ENCODE results near the gene NBDY.
"Not testable (repeated sequence)": the region's sequence is repeated elsewhere in the genome, so short reads cannot be mapped to it uniquely, and the experiment has no call there.

NBDY gene

GRCh38 chrX:56798866-56799758, 70.1 kb downstream of the NBDY start:
- Histone ChIP-seq H3K27ac (ENCODE audit: low read length) (no peak overlapping the region), H3K9me3 (ENCODE audit: control insufficient read depth, low read depth, low read length) (peaks cover 18% of the 10 kb centered on the region), H3K4me1 (ENCODE audit: control insufficient read depth, low read depth, low read length) (no peaks in the 10 kb centered on the region), H3K36me3 (ENCODE audit: control insufficient read depth, low read depth, low read length) (peaks cover 3% of the 10 kb centered on the region), H3K27me3 (ENCODE audit: control insufficient read depth, insufficient read depth, low read length) (no peaks in the 10 kb centered on the region), H3K9ac (ENCODE audit: low read length) (no peak overlapping the region), H3K4me3 (ENCODE audit: low read length) (no peak overlapping the region)

- Histone ChIP-seq H3K4me1 (ENCODE audit: control insufficient read depth, low read depth, low read length) (no peaks in the 10 kb centered on the region), H3K4me3 (ENCODE audit: low read length) (no peak overlapping the region), H3K9me3 (ENCODE audit: control insufficient read depth, low read depth, low read length) (peaks cover 18% of the 10 kb centered on the region), H3K27ac (ENCODE audit: low read length) (no peak overlapping the region), H3K27me3 (ENCODE audit: control insufficient read depth, insufficient read depth, low read length) (no peaks in the 10 kb centered on the region), H3K9ac (ENCODE audit: low read length) (no peak overlapping the region), H3K36me3 (ENCODE audit: control insufficient read depth, low read depth, low read length) (peaks cover 3% of the 10 kb centered on the region)
Observed at GRCh38 chrX:56800307-56800706, 71.3 kb downstream of the NBDY start.

- H3K9me3 ChIP-seq (ENCODE audit: control insufficient read depth, low read depth, low read length) = peaks cover 18% of the 10 kb centered on the region
- H3K9ac ChIP-seq (ENCODE audit: low read length) = no peak overlapping the region
- no peaks in the 10 kb centered on the region for H3K4me1 ChIP-seq (ENCODE audit: control insufficient read depth, low read depth, low read length)
- H3K27ac ChIP-seq (ENCODE audit: low read length) = no peak overlapping the region
- H3K36me3 ChIP-seq (ENCODE audit: control insufficient read depth, low read depth, low read length) = peaks cover 3% of the 10 kb centered on the region
- H3K27me3 ChIP-seq (ENCODE audit: control insufficient read depth, insufficient read depth, low read length) = no peaks in the 10 kb centered on the region
- no peak overlapping the region for H3K4me3 ChIP-seq (ENCODE audit: low read length)
Observed at GRCh38 chrX:56800801-56801200, 71.8 kb downstream of the NBDY start.

- Histone ChIP-seq H3K4me3 (ENCODE audit: low read length) (no peak overlapping the region), H3K27me3 (ENCODE audit: control insufficient read depth, insufficient read depth, low read length) (no peaks in the 10 kb centered on the region), H3K9me3 (ENCODE audit: control insufficient read depth, low read depth, low read length) (peaks cover 16% of the 10 kb centered on the region), H3K27ac (ENCODE audit: low read length) (no peak overlapping the region), H3K4me1 (ENCODE audit: control insufficient read depth, low read depth, low read length) (no peaks in the 10 kb centered on the region), H3K9ac (ENCODE audit: low read length) (no peak overlapping the region), H3K36me3 (ENCODE audit: control insufficient read depth, low read depth, low read length) (peaks cover 3% of the 10 kb centered on the region)
Observed at GRCh38 chrX:56802428-56802827, 73.4 kb downstream of the NBDY start.

- H3K4me3 ChIP-seq (ENCODE audit: low read length) = no peak overlapping the region
- no peak overlapping the region for H3K9ac ChIP-seq (ENCODE audit: low read length)
- peaks cover 3% of the 10 kb centered on the region for H3K36me3 ChIP-seq (ENCODE audit: control insufficient read depth, low read depth, low read length)
- no peak overlapping the region for H3K27ac ChIP-seq (ENCODE audit: low read length)
- no peaks in the 10 kb centered on the region for H3K27me3 ChIP-seq (ENCODE audit: control insufficient read depth, insufficient read depth, low read length)
- H3K4me1 ChIP-seq (ENCODE audit: control insufficient read depth, low read depth, low read length) = no peaks in the 10 kb centered on the region
- H3K9me3 ChIP-seq (ENCODE audit: control insufficient read depth, low read depth, low read length) = peaks cover 8% of the 10 kb centered on the region
Observed at GRCh38 chrX:56802921-56803849, 74.1 kb downstream of the NBDY start.

- Histone ChIP-seq H3K9me3 (ENCODE audit: control insufficient read depth, low read depth, low read length) (peaks cover 5% of the 10 kb centered on the region), H3K27ac (ENCODE audit: low read length) (no peak overlapping the region)
Observed at GRCh38 chrX:56803850-56804681, 75.0 kb downstream of the NBDY start.

GRCh38 chrX:56804867-56805266, 75.8 kb downstream of the NBDY start:
- Histone ChIP-seq H3K4me1 (ENCODE audit: control insufficient read depth, low read depth, low read length) (no peaks in the 10 kb centered on the region), H3K9me3 (ENCODE audit: control insufficient read depth, low read depth, low read length) (peaks cover 5% of the 10 kb centered on the region), H3K27me3 (ENCODE audit: control insufficient read depth, insufficient read depth, low read length) (no peaks in the 10 kb centered on the region), H3K36me3 (ENCODE audit: control insufficient read depth, low read depth, low read length) (no peaks in the 10 kb centered on the region), H3K9ac (ENCODE audit: low read length) (no peak overlapping the region), H3K4me3 (ENCODE audit: low read length) (no peak overlapping the region), H3K27ac (ENCODE audit: low read length) (no peak overlapping the region)

More at GRCh38 chrX:56803850-56804681, 75.0 kb downstream of the NBDY start:
- no peaks in the 10 kb centered on the region for H3K27me3 ChIP-seq (ENCODE audit: control insufficient read depth, insufficient read depth, low read length)
- H3K9ac ChIP-seq (ENCODE audit: low read length) = no peak overlapping the region
- no peak overlapping the region for H3K4me3 ChIP-seq (ENCODE audit: low read length)
- H3K36me3 ChIP-seq (ENCODE audit: control insufficient read depth, low read depth, low read length) = no peaks in the 10 kb centered on the region
- no peaks in the 10 kb centered on the region for H3K4me1 ChIP-seq (ENCODE audit: control insufficient read depth, low read depth, low read length)

- no peak overlapping the region for H3K4me3 ChIP-seq (ENCODE audit: low read length)
Observed at GRCh38 chrX:56805399-56805798, 76.4 kb downstream of the NBDY start.

GRCh38 chrX:56806176-56806575, 77.1 kb downstream of the NBDY start:
- not testable (repeated sequence) for H3K27ac ChIP-seq (ENCODE audit: low read length); H3K36me3 ChIP-seq (ENCODE audit: control insufficient read depth, low read depth, low read length); H3K9ac ChIP-seq (ENCODE audit: low read length); H3K9me3 ChIP-seq (ENCODE audit: control insufficient read depth, low read depth, low read length); H3K4me1 ChIP-seq (ENCODE audit: control insufficient read depth, low read depth, low read length); H3K4me3 ChIP-seq (ENCODE audit: low read length); H3K27me3 ChIP-seq (ENCODE audit: control insufficient read depth, insufficient read depth, low read length)

More at GRCh38 chrX:56805399-56805798, 76.4 kb downstream of the NBDY start:
- Histone ChIP-seq H3K27me3 (ENCODE audit: control insufficient read depth, insufficient read depth, low read length) (no peaks in the 10 kb centered on the region), H3K9ac (ENCODE audit: low read length) (no peak overlapping the region), H3K36me3 (ENCODE audit: control insufficient read depth, low read depth, low read length) (no peaks in the 10 kb centered on the region), H3K27ac (ENCODE audit: low read length) (no peak overlapping the region), H3K4me1 (ENCODE audit: control insufficient read depth, low read depth, low read length) (no peaks in the 10 kb centered on the region), H3K9me3 (ENCODE audit: control insufficient read depth, low read depth, low read length) (peaks cover 5% of the 10 kb centered on the region)

GRCh38 chrX:56811599-56811998, 82.6 kb downstream of the NBDY start:
- peaks cover 7% of the 10 kb centered on the region for H3K9me3 ChIP-seq (ENCODE audit: control insufficient read depth, low read depth, low read length)
- no peaks in the 10 kb centered on the region for H3K4me1 ChIP-seq (ENCODE audit: control insufficient read depth, low read depth, low read length)
- H3K27me3 ChIP-seq (ENCODE audit: control insufficient read depth, insufficient read depth, low read length) = no peaks in the 10 kb centered on the region
- no peak overlapping the region for H3K27ac ChIP-seq (ENCODE audit: low read length)
- no peaks in the 10 kb centered on the region for H3K36me3 ChIP-seq (ENCODE audit: control insufficient read depth, low read depth, low read length)
- no peak overlapping the region for H3K9ac ChIP-seq (ENCODE audit: low read length)
- no peak overlapping the region for H3K4me3 ChIP-seq (ENCODE audit: low read length)
